Testis (tissue), 3 donors: ENCODE measurements around the gene SNTB2. TPM values are rescaled to one million over a fixed set of nuclear protein-coding genes. Genes with fewer than 3 reads are reported as not detected.

Experiments used
- DNase-seq: peaks from one replicate; pipeline ENCODE4 v3.0.0-alpha.2; 2019
- H3K27ac ChIP-seq, 2 donors: fragments of 200-600 bp; sonication (generic); one replicate each; pipeline ENCODE4 v1.5.1; 2019
- H3K27me3 ChIP-seq: fragments of 200-600 bp; sonication (generic); one replicate; pipeline ENCODE4 v1.5.1; 2019
- H3K36me3 ChIP-seq: fragments of 200-600 bp; sonication (generic); one replicate; pipeline ENCODE4 v1.5.1; 2017; ENCODE audit warnings: low read depth; ENCODE audit errors: missing control alignments
- H3K4me1 ChIP-seq: fragments of 200-600 bp; sonication (generic); one replicate; pipeline ENCODE4 v1.5.1; 2019
- H3K4me3 ChIP-seq, 2 donors: fragments of 200-600 bp; sonication (generic); one replicate each; pipeline ENCODE4 v1.5.1; 2017 to 2019
- H3K9me3 ChIP-seq: fragments of 200-600 bp; sonication (generic); one replicate; pipeline ENCODE4 v1.5.1; 2017
- POLR2A ChIP-seq: fragments of 450-650 bp; IDR thresholded peaks from one replicate; pipeline ENCODE4 v1.6.1; 2017; ENCODE audit warnings: antibody characterized with exemption, mild to moderate bottlenecking, moderate library complexity
- WGBS, 2 donors: methylation state at CpG; one replicate each; pipeline ENCODE4 v1.1.5; 2018; 5-methylcytosine and 5-hydroxymethylcytosine counted together
- intact Hi-C: fragments of 100-400 bp; cut with DNase I; formaldehyde crosslinking; loops from one replicate; pipeline ENCODE4 v1.15.1; 2023; ENCODE audit warnings: low total_unique reads
- polyA plus RNA-seq: library from polyadenylated mRNA; stranded (reverse); fragments of 350-450 nt; fragmentation: Illumina TruSeq; extraction: RNeasy Lipid Tissue Mini Kit (QIAGEN cat#74804); gene quantifications from one replicate; pipeline ENCODE4 v1.2.3, GENCODE V29; 2014; ENCODE audit warnings: low read depth, low replicate concordance; ENCODE audit not compliant: insufficient read depth
- total RNA-seq, 2 donors: library from RNA; depleted of rRNA; stranded (reverse); fragments of >200 nt; gene quantifications; one replicate each; pipeline ENCODE4 v1.2.3, GENCODE V29; 2016
- TF ChIP-seq, protein P1 (sequence below), 3 experiments: fragments of 450-650 bp in 2 of 3; fragments of 200-600 bp in 1 of 3; sonication (generic) in 1 of 3; IDR thresholded peaks; one replicate each; pipeline ENCODE4 v1.5.1; 2016 to 2019; ENCODE audit warnings: antibody characterized with exemption in 3 of 3, mild to moderate bottlenecking in 2 of 3, moderate library complexity in 1 of 3

Gene SNTB2
- total and polyA plus RNA-seq, 3 donors from 2014 or later = 29.2 to 39.3 (median 35.1) TPM

DNA sequence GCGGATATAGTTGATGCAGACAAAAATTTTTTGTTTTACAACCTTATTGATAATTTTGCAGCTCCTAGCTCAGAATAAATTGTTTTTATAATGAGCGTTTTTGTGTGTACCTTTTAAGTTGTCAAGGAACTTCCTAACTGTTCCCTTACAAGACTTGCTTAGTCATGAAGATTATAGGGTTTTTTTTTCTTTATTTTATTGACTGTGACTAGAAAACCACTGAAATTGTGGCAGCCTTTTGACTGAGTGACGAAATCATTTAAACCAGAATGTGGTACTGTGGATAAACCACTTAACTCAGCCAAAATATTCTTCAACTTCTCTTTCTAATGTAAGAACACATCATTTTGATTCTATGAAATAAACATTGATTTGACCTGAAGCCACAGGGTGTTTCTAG is 83.4 kb downstream of the SNTB2 start:
- no peak for DNase-seq
- no peaks in the 10 kb centered on the region for H3K4me1 ChIP-seq
- H3K36me3 ChIP-seq = no peaks in the 10 kb centered on the region
- intact Hi-C loops = no loop called here
- TF ChIP-seq POLR2A = no peak
- TF ChIP-seq, protein P1, sequence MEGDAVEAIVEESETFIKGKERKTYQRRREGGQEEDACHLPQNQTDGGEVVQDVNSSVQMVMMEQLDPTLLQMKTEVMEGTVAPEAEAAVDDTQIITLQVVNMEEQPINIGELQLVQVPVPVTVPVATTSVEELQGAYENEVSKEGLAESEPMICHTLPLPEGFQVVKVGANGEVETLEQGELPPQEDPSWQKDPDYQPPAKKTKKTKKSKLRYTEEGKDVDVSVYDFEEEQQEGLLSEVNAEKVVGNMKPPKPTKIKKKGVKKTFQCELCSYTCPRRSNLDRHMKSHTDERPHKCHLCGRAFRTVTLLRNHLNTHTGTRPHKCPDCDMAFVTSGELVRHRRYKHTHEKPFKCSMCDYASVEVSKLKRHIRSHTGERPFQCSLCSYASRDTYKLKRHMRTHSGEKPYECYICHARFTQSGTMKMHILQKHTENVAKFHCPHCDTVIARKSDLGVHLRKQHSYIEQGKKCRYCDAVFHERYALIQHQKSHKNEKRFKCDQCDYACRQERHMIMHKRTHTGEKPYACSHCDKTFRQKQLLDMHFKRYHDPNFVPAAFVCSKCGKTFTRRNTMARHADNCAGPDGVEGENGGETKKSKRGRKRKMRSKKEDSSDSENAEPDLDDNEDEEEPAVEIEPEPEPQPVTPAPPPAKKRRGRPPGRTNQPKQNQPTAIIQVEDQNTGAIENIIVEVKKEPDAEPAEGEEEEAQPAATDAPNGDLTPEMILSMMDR (IDR thresholded peaks at IDR 0.05) = no peak
- no peaks in the 10 kb centered on the region for H3K27me3 ChIP-seq
- H3K27ac ChIP-seq = no peak overlapping the region
- WGBS, 2 donors = 89 to 98% methylated on average over 3 of the region's 3 CpGs
- no peaks in the 10 kb centered on the region for H3K9me3 ChIP-seq
- no peak overlapping the region for H3K4me3 ChIP-seq

DNA sequence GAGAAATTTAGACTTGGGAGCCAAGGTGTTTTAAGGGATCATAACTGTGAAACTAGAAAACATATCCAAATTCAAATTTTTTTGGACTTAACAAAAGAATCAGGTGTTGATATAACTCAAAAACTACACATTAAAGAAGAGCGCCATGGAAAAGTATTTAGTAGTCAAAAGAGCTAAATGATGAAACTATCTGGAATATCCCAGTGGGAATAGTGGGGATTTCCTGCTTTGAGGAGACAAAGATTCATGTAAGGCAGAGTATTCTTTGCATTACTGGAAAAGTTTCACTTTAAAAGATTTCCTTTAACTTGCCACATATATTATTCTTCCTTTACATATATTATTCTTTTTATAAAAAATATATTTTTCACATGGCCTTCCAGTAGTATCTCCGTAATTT is 83.9 kb downstream of the SNTB2 start:
- intact Hi-C loops = no loop called here
- H3K4me1 ChIP-seq = no peaks in the 10 kb centered on the region
- no peaks in the 10 kb centered on the region for H3K36me3 ChIP-seq
- WGBS, 2 donors = 89 to 98% methylated on average over 2 of the region's 2 CpGs
- TF ChIP-seq, protein P1 (IDR thresholded peaks at IDR 0.05) = no peak
- TF ChIP-seq POLR2A = no peak
- no peak overlapping the region for H3K4me3 ChIP-seq
- H3K27me3 ChIP-seq = no peaks in the 10 kb centered on the region
- H3K9me3 ChIP-seq = no peaks in the 10 kb centered on the region
- H3K27ac ChIP-seq = no peak overlapping the region
- DNase-seq = no peak

DNA sequence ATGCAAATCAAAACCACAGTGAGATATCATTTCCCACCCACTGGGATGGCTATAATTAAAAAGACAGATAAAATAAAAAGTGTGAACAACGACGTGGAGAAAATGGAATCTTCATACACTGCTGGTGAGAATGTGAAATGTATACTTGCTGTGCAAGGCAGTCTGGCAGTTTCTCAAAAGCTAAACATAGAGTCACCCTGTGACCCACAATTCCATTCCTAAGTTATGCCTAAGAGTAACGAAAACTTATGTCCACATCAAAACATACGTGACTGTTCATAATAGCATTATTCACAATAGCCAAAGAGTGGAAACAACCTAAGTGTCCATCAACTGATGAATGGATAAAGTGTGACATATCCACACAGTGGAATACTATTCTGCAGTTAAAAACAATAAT is 86.0 kb downstream of the SNTB2 start:
- intact Hi-C loops = no loop called here
- 83 to 86% methylated on average over 4 of the region's 4 CpGs for WGBS, 2 donors
- H3K4me1 ChIP-seq = peaks cover 10% of the 10 kb centered on the region
- no peaks in the 10 kb centered on the region for H3K9me3 ChIP-seq
- no peak for DNase-seq
- no peaks in the 10 kb centered on the region for H3K27me3 ChIP-seq
- no peak for TF ChIP-seq POLR2A
- TF ChIP-seq, protein P1 (IDR thresholded peaks at IDR 0.05) = no peak
- H3K4me3 ChIP-seq = no peak overlapping the region
- H3K27ac ChIP-seq = no peak overlapping the region
- no peaks in the 10 kb centered on the region for H3K36me3 ChIP-seq

DNA sequence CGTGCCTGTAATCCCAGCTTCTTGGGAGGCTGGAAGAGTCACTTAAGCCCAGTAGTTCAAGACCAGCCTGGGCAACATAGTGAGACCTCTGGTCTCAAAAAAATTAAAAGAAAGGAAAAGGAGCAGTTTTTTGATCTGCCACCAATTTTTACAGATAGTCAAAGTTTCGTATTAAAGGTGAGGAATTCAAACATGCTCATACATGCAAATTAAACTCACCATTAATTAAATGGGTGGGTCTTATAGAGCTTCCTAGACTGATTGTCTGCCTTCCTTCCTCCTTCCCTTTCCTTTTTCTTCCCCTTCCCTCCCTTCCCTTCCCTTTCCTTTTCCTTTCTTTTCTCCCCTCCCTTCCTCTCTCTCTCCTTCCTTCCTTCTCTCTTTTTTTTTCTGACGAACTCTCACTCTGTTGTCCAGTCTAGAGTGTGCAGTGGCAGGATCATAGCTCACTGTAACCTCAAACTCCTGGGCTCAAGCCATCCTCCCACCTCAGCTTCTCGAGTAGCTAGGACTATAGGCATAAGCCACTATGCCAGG is 87.8 kb downstream of the SNTB2 start:
- H3K4me1 ChIP-seq = peaks cover 10% of the 10 kb centered on the region
- no peaks in the 10 kb centered on the region for H3K27me3 ChIP-seq
- WGBS, 2 donors = 75 to 79% methylated on average over 4 of the region's 4 CpGs
- no peak overlapping the region for H3K4me3 ChIP-seq
- no peaks in the 10 kb centered on the region for H3K9me3 ChIP-seq
- no peaks in the 10 kb centered on the region for H3K36me3 ChIP-seq
- DNase-seq = no peak
- intact Hi-C loops = no loop called here
- H3K27ac ChIP-seq = peak overlapping the region in 1 of 2 donors; percentile 66
- TF ChIP-seq, protein P1 (IDR thresholded peaks at IDR 0.05) = no peak
